ENCODE measurements around the gene VPS13D. TPM values are rescaled to one million over a fixed set of nuclear protein-coding genes. Genes with fewer than 3 reads are reported as not detected.
A peak's percentile ranks its signal among the peaks of the same experiment; 100 is the strongest.

The VPS13D gene
- total and polyA plus RNA-seq, 2 of the 4 experiments (the other 2 are of a cell fraction), result 9.0 to 16.3 TPM

DNA sequence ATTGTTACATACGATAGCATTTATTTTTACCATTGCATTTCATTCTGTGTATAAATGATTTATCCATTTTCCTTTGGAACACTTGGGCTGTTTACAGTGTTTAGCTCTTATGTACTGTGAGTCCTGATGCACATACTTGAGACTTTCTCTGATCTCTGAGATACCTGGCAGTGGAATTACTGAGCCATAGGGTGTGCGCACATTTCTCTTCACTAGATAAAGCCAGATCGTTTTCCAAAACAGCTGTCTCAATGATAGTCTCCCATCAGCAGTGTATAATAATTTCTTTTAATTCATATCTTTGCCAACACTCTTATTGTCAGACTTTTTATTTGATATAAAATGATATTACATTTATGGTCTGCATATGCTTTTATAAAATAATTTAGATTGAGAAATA is 66.2 kb downstream of the VPS13D start:
- BruUV-seq (replicated peaks), result no TSS peak
- no peak overlapping the region for H3K18ac ChIP-seq (ENCODE audit: low read depth, low read length)
- ATAC-seq (ENCODE audit: low read depth), result no peak
- no peak overlapping the region for H3K14ac ChIP-seq (replicated peaks; ENCODE audit: low read depth, low read length)
- H4K5ac ChIP-seq (ENCODE audit: low read depth, low read length), result no peak overlapping the region
- H3K9me3 ChIP-seq (ENCODE audit: control insufficient read depth, insufficient read depth, low read length), result no peaks in the 10 kb centered on the region
- H3K4ac ChIP-seq (ENCODE audit: low read depth, low read length), result no peak overlapping the region
- H3K27ac ChIP-seq (ENCODE audit: insufficient read depth, low read length), result no peak overlapping the region
- no peak overlapping the region for H2AFZ ChIP-seq (replicated peaks; ENCODE audit: low read length, poor library complexity)
- H3K36me3 ChIP-seq (ENCODE audit: control insufficient read depth, insufficient read depth, low read length), result peaks cover 26% of the 10 kb centered on the region
- no peak overlapping the region for H3K4me2 ChIP-seq (ENCODE audit: low read depth, low read length)
- H2AK9ac ChIP-seq (replicated peaks; ENCODE audit: low read depth, low read length, poor library complexity), result no peak overlapping the region
- H4K20me1 ChIP-seq (ENCODE audit: insufficient read depth, low read length), result no peaks in the 10 kb centered on the region; the same call in 1 of the 2 replicates
- H2BK20ac ChIP-seq (ENCODE audit: low read depth, low read length), result no peak overlapping the region
- H3K27me3 ChIP-seq (ENCODE audit: control insufficient read depth, insufficient read depth, low read length), result no peaks in the 10 kb centered on the region; the same call in 1 of the 2 replicates
- H3K56ac ChIP-seq (ENCODE audit: extremely low read depth, insufficient read depth, low read length), result no peak overlapping the region
- H3K4me3 ChIP-seq (ENCODE audit: insufficient read depth, low read depth, low read length), result no peak overlapping the region
- in situ Hi-C loops (cut with MboI; ENCODE audit: low sequenced_read_pairs), result no loop called here
- no peaks in the 10 kb centered on the region for H3K9me1 ChIP-seq (ENCODE audit: insufficient read depth, low read length)
- ChIA-PET POLR2A (ENCODE audit: unreplicated experiment) (no interaction called here), CTCF (no interaction called here)
- peaks cover 3 to 7% of the 10 kb centered on the region in 2 experiments; a peak in 2 of 4 replicates for H3K79me1 ChIP-seq (ENCODE audit: low read depth in 1 of 2, low read length in 2 of 2)
- H2AK5ac ChIP-seq (ENCODE audit: low read depth, low read length), result no peak overlapping the region
- H4K91ac ChIP-seq (ENCODE audit: insufficient read depth, low read depth, low read length), result no peak overlapping the region
- H3K4me1 ChIP-seq (ENCODE audit: control insufficient read depth, insufficient read depth, low read length), result peaks cover 2% of the 10 kb centered on the region
- no peak for TF ChIP-seq RFX5 (IDR thresholded peaks at IDR 0.05; ENCODE audit: low read depth, low read length)
- TF ChIP-seq MAZ (IDR thresholded peaks at IDR 0.05; ENCODE audit: borderline replicate concordance, low read depth, low read length), result no peak
- no peak for TF ChIP-seq CEBPB (IDR thresholded peaks at IDR 0.05; ENCODE audit: low read depth, low read length)
- TF ChIP-seq NFE2L2 (IDR thresholded peaks at IDR 0.05; ENCODE audit: low read depth, low read length), result no peak
- no peak for TF ChIP-seq RAD21 (IDR thresholded peaks at IDR 0.05; ENCODE audit: low read length)
- TF ChIP-seq FOS (IDR thresholded peaks at IDR 0.05; ENCODE audit: low read depth, low read length), result no peak
- TF ChIP-seq MXI1 (IDR thresholded peaks at IDR 0.05; ENCODE audit: borderline replicate concordance, low read depth, low read length), result no peak
- TF ChIP-seq, protein P1, sequence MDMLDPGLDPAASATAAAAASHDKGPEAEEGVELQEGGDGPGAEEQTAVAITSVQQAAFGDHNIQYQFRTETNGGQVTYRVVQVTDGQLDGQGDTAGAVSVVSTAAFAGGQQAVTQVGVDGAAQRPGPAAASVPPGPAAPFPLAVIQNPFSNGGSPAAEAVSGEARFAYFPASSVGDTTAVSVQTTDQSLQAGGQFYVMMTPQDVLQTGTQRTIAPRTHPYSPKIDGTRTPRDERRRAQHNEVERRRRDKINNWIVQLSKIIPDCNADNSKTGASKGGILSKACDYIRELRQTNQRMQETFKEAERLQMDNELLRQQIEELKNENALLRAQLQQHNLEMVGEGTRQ (IDR thresholded peaks at IDR 0.05; ENCODE audit: low read depth, low read length), result no peak
- no peak for TF ChIP-seq SMC3 (IDR thresholded peaks at IDR 0.05; ENCODE audit: low read depth, low read length)
- TF ChIP-seq, protein P2, sequence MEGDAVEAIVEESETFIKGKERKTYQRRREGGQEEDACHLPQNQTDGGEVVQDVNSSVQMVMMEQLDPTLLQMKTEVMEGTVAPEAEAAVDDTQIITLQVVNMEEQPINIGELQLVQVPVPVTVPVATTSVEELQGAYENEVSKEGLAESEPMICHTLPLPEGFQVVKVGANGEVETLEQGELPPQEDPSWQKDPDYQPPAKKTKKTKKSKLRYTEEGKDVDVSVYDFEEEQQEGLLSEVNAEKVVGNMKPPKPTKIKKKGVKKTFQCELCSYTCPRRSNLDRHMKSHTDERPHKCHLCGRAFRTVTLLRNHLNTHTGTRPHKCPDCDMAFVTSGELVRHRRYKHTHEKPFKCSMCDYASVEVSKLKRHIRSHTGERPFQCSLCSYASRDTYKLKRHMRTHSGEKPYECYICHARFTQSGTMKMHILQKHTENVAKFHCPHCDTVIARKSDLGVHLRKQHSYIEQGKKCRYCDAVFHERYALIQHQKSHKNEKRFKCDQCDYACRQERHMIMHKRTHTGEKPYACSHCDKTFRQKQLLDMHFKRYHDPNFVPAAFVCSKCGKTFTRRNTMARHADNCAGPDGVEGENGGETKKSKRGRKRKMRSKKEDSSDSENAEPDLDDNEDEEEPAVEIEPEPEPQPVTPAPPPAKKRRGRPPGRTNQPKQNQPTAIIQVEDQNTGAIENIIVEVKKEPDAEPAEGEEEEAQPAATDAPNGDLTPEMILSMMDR (conservative IDR thresholded peaks at IDR 0.05; ENCODE audit: low read depth, low read length), result no peak
- no peak overlapping the region for H4K8ac ChIP-seq (ENCODE audit: low read depth in 2 of 2, low read length in 2 of 2)
- no peak overlapping the region for H3K9ac ChIP-seq (ENCODE audit: low read depth, low read length)
- H2BK15ac ChIP-seq (ENCODE audit: low read depth, low read length), result no peak overlapping the region
- DNase-seq, result no peak
- dilution Hi-C loops (cut with HindIII; ENCODE audit: low sequenced_read_pairs, unreplicated experiment), result no loop called here
- no peak overlapping the region for H2BK120ac ChIP-seq (ENCODE audit: low read depth, low read length)
- intact Hi-C loops (cut with micrococcal nuclease), result no loop called here
- peak overlapping the region; percentile 11 for H2BK5ac ChIP-seq (ENCODE audit: low read depth, low read length, poor library complexity, severe bottlenecking)
- no peak overlapping the region for H3K23ac ChIP-seq (ENCODE audit: low read depth, low read length)
- no CpG with 5 or more reads among the region's 3 CpGs for WGBS, 2 experiments (ENCODE audit: extremely low coverage in 2 of 2, insufficient read length in 1 of 2)
